Measurements from ENCODE around the gene EME2.

GRCh38 chr16:1781758-1782407, 9.3 kb downstream of the EME2 start:
- peak; percentile 14 for TF ChIP-seq CTCF (IDR thresholded peaks at IDR 0.05; ENCODE audit: borderline replicate concordance, extremely low read depth, low read length, poor library complexity, severe bottlenecking)
- no peak for TF ChIP-seq EZH2 (IDR thresholded peaks at IDR 0.05; ENCODE audit: borderline replicate concordance, low read depth, low read length, severe bottlenecking)
